Calu3 (cell line): ENCODE data around the gene ZNF264. TPM values are rescaled to one million over a fixed set of nuclear protein-coding genes. Genes with fewer than 3 reads are reported as not detected.
"Not testable (repeated sequence)": the region's sequence is repeated elsewhere in the genome, so short reads cannot be mapped to it uniquely, and the experiment has no call there.

Experiments used
- BruUV-seq: library from RNA; stranded (reverse); fragments of 400-500 nt; replicated peaks from 2 replicates; lab custom pipeline; 2021; lab: Mats Ljungman, UMichigan
- CTCF ChIA-PET: fragments of 300-600 bp; sonication (Branson Sonifier 250); formaldehyde crosslinking; loops from one replicate; lab custom pipeline; 2022; ENCODE audit warnings: antibody characterized with exemption; lab: Charles Lee
- DNase-seq: peaks from one replicate; pipeline ENCODE4 v3.0.0; 2022
- H3K27ac Mint-ChIP-seq: one replicate; pipeline ENCODE4 v1.8.0; 2022; ENCODE audit warnings: mixed read lengths; ENCODE audit not compliant: unreplicated experiment
- H3K27me3 Mint-ChIP-seq: one replicate; pipeline ENCODE4 v1.8.0; 2022; ENCODE audit warnings: mixed read lengths; ENCODE audit not compliant: unreplicated experiment
- H3K36me3 Mint-ChIP-seq: one replicate; pipeline ENCODE4 v1.8.0; 2022; ENCODE audit warnings: mild to moderate bottlenecking, moderate library complexity, mixed read lengths; ENCODE audit not compliant: insufficient read depth, unreplicated experiment
- H3K4me1 Mint-ChIP-seq: one replicate; pipeline ENCODE4 v1.8.0; 2022; ENCODE audit warnings: mild to moderate bottlenecking, low read depth, mixed read lengths; ENCODE audit not compliant: unreplicated experiment
- H3K4me3 Mint-ChIP-seq: one replicate; pipeline ENCODE4 v1.8.0; 2022; ENCODE audit warnings: mild to moderate bottlenecking, low read depth, moderate library complexity, mixed read lengths; ENCODE audit not compliant: unreplicated experiment
- H3K9me3 Mint-ChIP-seq: one replicate; pipeline ENCODE4 v1.8.0; 2022; ENCODE audit warnings: low read depth, mixed read lengths; ENCODE audit not compliant: unreplicated experiment
- CTCF ChIP-seq: fragments of 200-600 bp; IDR thresholded peaks from one replicate; pipeline ENCODE4 v1.8.0; 2022; ENCODE audit warnings: antibody characterized with exemption; ENCODE audit not compliant: unreplicated experiment
- intact Hi-C: fragments of 100-400 bp; cut with micrococcal nuclease; formaldehyde crosslinking; loops from one replicate; pipeline ENCODE4 v1.10.0; 2022; ENCODE audit not compliant: unreplicated experiment
- total RNA-seq: library from RNA; stranded (reverse); gene quantifications from 2 replicates; pipeline ENCODE4 v1.2.3, GENCODE V29; 2022

The ZNF264 gene
- total RNA-seq, 1 experiment from 2014 or later: 28.7 TPM

- no peaks in the 10 kb centered on the region for H3K27me3 Mint-ChIP-seq
- intact Hi-C loops: loop anchor here (10.0 kb wide), 1 partner anchor 193 kb away; the partner anchor contains the start of gene ZNF548
- peak overlapping the region; percentile 85 for H3K4me3 Mint-ChIP-seq
- DNase-seq: no peak
- no TSS peak for BruUV-seq
- TF ChIP-seq CTCF: no peak
- peaks cover 47% of the 10 kb centered on the region for H3K36me3 Mint-ChIP-seq
- H3K27ac Mint-ChIP-seq: peak overlapping the region; percentile 91
- H3K9me3 Mint-ChIP-seq: peaks cover 16% of the 10 kb centered on the region
- peaks cover 11% of the 10 kb centered on the region for H3K4me1 Mint-ChIP-seq
- CTCF ChIA-PET: interaction anchor here (0.6 to 1.1 kb wide), 2 partner anchors 9 to 10 kb away, joined by 3 to 5 read pairs; no protein-coding TSS in a partner anchor
Measured at GRCh38 chr19:57192077-57192420, 749 bp downstream of the ZNF264 start.

- DNase-seq: no peak
- Mint-ChIP-seq H3K36me3 (peaks cover 50% of the 10 kb centered on the region), H3K9me3 (peaks cover 12% of the 10 kb centered on the region), H3K27ac (no peak overlapping the region), H3K27me3 (no peaks in the 10 kb centered on the region), H3K4me1 (peaks cover 11% of the 10 kb centered on the region), H3K4me3 (peak overlapping the region; percentile 85)
- intact Hi-C loops: loop anchor here (10.0 kb wide), 1 partner anchor 192 kb away; the partner anchor contains the start of gene ZNF548
- TSS peak; percentile 26 for BruUV-seq
- TF ChIP-seq CTCF: no peak
- CTCF ChIA-PET: no interaction called here
Measured at GRCh38 chr19:57192993-57193392, 1.7 kb downstream of the ZNF264 start.

GRCh38 chr19:57197874-57198273, 6.6 kb downstream of the ZNF264 start:
- BruUV-seq, H3K27me3 Mint-ChIP-seq, H3K4me1 Mint-ChIP-seq, CTCF ChIA-PET, H3K27ac Mint-ChIP-seq, DNase-seq, H3K4me3 Mint-ChIP-seq: not testable (repeated sequence)
- intact Hi-C loops: loop anchor here (10.0 kb wide), 1 partner anchor 187 kb away; the partner anchor contains the start of gene ZNF548
- H3K36me3 Mint-ChIP-seq: peaks cover 37% of the 10 kb centered on the region
- H3K9me3 Mint-ChIP-seq: peaks cover 14% of the 10 kb centered on the region

- TF ChIP-seq CTCF: no peak
- no peak overlapping the region for H3K4me3 Mint-ChIP-seq
- peaks cover 15% of the 10 kb centered on the region for H3K9me3 Mint-ChIP-seq
- no TSS peak for BruUV-seq
- no peaks in the 10 kb centered on the region for H3K4me1 Mint-ChIP-seq
- H3K36me3 Mint-ChIP-seq: peaks cover 17% of the 10 kb centered on the region
- intact Hi-C loops: no loop called here
- no peak for DNase-seq
- no peaks in the 10 kb centered on the region for H3K27me3 Mint-ChIP-seq
- CTCF ChIA-PET: interaction anchor here (1.1 kb wide), 1 partner anchor 10 kb away, joined by 3 read pairs; no protein-coding TSS in a partner anchor
- H3K27ac Mint-ChIP-seq: no peak overlapping the region
Measured at GRCh38 chr19:57202160-57202559, 10.9 kb downstream of the ZNF264 start.

- intact Hi-C loops: no loop called here
- Mint-ChIP-seq H3K9me3 (peaks cover 15% of the 10 kb centered on the region), H3K27ac (no peak overlapping the region), H3K36me3 (peaks cover 33% of the 10 kb centered on the region), H3K4me3 (no peak overlapping the region), H3K27me3 (no peaks in the 10 kb centered on the region), H3K4me1 (no peaks in the 10 kb centered on the region)
- CTCF ChIA-PET: no interaction called here
- no peak for TF ChIP-seq CTCF
- BruUV-seq: no TSS peak
- no peak for DNase-seq
Measured at GRCh38 chr19:57210381-57210780, 19.1 kb downstream of the ZNF264 start.
